Stimulated activated CD8-positive, alpha-beta memory T cell treated with anti-CD3 and anti-CD28 coated beads, Interleukin-12 subunit alpha, Interleukin-12 subunit beta, amount 100 ng/mL, for 24 hours (primary cell): Measurements from ENCODE around the gene ASS1.

ENCODE experiments used
- DNase-seq: peaks from one replicate; pipeline ENCODE4 v3.0.0-alpha.2; 2020; ENCODE audit errors: extremely low read depth

Gene ASS1

DNA sequence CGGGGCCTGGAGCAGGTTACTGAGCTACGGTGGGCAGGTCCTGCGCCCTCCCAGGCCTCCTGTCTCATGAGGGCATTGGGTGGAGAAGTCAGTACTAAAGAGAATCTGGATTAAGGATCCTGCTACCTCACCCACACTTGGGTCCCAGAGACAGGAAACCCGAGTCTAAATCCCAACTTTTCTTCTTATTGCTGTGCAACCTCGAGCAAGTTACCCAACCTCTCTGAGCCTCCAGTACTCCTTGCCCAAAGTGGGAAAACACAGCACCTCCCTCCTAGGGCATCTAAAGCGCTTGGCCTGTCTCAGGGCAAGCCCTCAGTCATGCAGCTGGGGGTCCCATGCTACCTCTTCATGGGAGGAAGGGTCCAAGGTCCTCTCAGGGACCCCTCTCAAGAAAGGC lies 28.2 kb downstream of the ASS1 start:
- DNase-seq: no peak

DNA sequence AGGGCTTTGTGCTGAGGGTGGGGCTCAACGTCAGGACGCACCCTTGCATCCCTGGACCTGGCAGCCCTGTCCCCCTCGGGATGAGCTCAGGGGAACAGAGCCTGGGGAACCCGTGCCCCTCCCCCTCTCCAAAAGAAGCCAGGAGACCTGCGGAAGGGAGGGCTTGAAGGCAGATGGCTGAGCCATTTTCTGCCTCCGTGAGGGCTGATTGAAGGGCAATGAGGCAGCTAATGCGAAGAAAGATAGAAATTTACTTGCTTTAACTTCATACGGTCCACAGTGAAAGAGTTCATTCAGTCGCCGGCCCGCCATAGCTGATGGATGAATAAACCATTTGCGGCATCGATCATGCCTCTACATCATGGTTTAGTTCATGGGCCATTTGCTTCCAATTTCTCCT lies 28.8 kb downstream of the ASS1 start:
- DNase-seq: no peak

DNA sequence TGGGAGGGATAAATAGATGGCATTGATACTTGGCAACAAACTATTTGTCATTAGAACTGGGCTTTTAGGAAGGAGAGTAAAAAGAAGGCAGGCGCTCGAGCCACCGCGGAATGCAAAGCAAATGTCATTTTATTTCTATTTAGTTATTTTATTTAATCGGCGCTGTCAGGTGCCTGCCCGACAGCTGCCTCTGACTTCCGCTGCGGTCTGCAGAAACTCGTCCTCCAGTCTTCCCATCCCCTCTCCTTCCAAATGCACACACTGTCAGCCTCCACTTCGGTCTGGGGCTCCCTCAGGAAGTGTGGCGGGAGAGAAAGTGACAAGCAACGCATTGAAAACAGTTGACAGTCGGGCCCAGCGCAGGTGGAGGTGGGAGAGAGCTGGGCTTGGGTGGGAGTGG lies 29.3 kb downstream of the ASS1 start:
- no peak for DNase-seq

DNA sequence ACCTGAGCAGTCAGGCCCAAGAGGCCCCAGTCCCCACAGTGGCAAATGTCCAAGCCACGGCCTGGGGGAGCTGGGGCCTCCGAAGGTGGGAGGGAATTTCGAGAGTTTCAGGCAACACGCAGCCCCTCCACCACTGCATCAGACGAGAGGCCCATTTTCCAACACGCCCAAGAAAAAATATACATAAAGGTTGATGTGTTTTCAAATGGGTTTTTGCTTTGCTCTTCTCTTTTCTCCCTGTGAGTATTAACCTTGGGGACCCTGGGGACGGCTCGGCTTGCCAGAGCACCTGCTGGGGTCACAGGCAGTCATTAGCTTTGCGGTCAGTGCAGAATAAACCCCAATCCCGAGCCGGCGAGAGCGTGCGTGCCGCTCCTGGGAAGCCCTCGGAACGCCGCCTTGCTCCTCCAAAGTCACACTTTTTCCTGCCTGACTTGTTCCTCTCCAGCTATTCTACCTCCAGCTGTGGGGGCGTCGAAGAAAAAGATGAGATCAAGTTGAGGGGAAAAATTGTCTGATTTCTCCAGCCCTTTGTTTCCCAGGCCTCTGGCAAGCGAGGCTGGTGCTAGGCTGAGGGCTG lies 31.5 kb downstream of the ASS1 start:
- no peak for DNase-seq

DNA sequence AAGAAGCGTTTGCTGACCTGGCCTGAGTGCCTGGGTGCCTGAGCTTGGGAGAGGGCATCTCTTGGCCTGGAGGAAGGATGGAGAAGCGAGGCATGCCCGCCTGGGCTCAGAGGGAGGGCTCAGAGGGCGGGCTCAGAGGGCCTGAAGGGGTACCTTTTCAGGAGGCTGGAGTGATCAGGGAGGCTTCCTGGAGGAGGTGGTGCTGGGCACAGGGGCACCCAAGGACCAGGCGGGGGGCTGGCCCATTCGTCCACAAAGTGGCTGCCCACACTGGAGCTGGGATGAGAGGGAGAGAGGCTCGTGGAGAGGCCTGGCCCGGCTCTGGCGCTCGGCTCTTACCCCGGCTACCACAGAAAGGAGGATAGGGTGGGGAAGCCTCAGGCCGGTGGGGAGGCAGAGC lies 32.8 kb downstream of the ASS1 start:
- no peak for DNase-seq

DNA sequence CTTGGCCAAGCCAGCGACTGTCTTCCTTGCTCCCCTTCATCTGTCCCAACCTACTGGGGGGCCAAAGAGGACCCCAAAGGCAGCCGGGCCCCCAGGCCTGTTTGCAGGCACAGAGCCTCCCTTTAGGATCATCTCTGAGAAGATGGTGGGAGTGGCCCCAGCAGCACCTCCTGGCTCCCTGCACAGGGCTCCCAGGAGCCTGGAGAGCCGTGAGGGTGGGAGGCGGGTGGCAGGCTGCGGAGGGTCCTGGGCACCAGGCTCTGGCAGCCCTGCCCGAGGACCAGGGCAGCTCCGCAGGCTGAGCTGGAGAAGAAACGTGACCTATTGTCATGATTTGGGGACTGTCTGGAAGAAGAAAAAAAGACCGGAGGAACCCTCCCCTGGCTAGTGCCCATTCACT lies 33.4 kb downstream of the ASS1 start:
- DNase-seq: no peak

DNA sequence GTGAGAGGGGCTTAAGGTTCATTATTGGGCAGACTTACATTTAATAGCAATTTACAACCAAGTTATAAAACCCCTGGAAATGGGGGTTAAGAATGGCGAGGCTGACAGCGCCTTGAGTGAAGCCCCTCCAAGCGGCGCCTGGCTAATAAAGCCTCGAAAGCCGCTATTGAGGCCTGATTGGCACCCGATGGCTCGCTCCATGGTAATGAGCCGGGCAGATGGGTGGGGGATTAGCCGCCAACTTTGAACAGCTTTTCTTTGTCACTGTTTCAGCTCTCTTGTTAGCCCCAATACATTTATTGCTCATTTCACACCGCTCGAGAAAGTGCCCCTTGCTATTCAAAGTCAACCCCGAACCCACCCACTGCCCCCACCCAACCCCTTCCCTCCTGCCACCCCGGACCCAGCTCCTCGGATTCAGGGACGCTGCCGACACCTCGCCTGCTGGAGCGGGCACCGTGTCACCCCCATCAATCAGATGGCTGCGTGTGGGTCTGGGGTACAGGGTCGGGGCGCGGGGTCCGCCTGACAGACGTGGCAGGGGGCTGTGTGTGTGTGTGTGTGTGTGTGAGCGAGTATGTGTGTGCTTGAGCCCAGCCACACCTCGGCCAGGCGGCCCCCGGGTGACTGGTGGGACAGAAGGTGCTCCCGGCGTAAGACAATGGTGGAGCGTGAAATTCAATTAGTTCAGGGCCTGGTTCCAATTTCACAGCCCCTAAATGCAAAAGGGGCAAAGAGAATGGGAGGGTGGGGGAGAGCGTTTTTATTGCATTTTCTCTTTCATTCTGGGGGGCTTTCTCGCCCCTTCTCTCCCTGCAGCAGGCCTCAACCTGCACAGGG lies 34.2 kb downstream of the ASS1 start:
- no peak for DNase-seq

DNA sequence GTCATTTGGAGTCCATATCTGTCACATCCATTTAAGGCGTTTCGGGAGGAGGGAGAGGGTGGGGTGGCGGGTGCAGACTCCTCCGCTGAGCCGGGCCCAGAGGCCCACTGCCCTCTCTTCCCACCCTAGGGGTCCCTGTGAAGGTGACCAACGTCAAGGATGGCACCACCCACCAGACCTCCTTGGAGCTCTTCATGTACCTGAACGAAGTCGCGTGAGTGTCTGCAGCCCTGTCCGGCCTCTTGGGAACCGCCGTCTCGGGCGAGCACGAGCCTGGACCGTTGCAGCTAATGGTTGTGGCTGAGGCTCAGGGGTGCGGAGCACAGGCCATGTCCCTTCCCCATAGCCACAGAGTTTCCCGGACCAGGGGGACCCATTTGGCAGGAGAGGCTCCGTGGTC lies 34.8 kb downstream of the ASS1 start:
- DNase-seq: no peak

DNA sequence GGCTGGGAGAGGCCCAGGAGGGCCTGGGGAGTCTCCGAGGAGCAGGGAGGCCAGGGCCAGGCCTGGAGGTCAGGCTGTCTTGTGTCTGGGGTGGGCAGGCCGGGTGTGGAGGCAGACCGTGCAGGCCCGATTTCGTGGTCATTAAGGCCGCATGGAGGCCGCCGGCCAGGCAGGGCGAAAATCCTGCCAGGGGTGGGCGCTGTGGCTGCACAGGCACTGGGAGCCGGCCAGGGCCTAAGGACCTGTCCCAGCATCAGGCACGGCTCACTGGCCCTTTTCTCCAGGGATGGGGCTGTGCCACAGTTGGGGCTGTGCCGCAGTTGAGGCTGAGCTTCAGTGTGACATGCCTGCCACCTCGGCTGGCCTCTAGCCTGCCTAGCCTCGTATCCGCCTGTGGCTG lies 35.9 kb downstream of the ASS1 start:
- no peak for DNase-seq

DNA sequence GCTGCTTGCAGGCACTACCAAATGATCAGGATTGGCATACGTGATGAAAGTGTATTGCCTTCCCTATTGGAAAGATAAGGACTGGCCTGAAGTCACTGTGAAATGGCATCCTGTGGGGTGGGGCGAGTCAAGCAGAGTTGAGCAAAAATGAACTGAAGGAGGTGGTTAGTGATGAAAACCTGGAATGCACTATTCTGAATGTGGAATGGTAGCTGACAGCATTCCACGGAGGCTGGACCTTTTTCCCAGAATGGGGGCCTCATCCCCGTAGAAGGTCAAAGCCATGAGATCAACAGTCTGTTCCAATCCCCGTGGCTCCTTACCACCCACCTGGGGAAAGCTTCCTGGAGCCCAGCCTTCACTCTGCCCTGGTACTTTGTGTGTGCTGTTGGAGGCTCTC lies 37.7 kb downstream of the ASS1 start:
- DNase-seq: no peak

DNA sequence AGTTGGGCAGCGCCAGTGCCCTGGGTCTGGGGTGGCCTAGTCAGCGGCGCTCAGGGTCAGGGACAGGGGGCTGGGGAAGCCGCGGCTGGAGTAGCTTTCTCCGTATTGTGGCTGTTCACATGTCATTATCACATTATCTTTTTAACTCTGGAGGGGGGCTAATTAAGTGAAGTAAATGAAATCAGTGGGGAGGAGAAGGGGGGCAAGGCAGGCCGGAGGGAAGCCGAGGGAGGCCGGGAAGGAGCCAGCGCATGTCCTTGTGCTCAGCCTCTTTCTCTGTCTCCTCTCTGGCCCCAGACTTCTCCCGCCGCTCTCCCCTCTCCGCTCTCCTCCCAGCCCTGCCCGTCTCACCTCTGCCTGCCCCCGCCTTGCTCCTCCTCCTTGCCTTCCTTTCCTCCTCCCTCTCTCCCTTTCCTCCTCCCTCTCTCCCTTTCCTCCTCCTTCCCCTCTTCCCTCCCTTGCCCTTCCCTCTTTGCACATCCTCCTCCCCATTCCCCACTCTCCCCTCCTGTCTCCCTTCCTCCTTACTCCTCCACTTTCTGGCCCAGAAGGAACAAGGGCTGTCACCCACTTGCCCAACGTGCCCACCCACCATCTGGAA lies 38.7 kb downstream of the ASS1 start:
- no peak for DNase-seq

DNA sequence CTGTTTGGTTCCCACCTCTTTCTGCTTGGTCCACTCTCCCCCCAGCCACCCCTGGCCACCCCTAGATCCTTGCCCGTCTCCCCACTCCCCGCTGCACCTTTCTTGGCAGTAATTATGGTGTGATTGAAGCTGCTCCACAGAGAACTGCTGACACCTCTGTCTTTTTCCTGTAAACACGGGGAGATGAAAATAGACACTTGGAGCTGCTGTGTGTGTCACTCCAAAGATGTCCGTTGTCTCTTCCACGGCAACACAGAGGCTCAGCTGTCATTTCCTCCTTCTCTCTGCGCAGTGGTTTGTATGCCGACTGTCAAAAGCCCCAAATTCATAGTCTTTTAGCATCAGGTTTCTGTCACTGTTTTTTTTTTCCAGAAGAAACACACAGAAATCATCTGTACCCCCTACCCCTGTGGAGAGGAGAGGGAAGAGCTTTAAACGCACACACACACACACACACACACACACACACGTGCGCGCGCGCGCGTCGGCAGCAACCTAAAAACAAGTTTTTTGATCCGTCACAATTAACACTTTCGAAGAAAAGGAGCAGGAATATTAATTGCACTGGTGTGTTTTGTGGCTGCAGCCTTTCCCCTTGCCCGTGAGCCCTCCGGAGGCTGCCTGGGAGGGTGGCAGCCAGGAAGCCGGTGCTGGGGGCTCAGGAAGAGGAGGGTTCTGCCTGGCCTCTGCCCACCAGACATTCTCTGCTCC lies 39.8 kb downstream of the ASS1 start:
- no peak for DNase-seq

DNA sequence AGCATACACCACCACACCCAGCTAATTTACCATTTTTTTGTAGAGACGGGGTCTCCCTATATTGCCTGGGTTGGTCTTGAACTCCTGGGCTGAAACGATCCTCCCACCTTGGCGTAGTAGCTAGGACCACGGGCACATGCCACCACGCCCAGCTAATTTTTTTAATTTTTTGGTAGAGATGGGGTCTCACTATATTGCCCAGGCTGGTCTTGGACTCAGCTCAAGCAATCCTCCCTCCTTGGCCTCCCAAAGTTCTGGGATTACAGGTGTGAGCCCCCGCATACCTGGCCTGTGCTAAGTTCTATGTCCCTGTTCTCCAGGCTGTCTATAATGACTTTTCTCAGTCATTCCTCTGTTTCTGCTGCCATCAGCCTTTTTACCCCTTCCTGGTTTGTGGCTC lies 41.3 kb downstream of the ASS1 start:
- no peak for DNase-seq

DNA sequence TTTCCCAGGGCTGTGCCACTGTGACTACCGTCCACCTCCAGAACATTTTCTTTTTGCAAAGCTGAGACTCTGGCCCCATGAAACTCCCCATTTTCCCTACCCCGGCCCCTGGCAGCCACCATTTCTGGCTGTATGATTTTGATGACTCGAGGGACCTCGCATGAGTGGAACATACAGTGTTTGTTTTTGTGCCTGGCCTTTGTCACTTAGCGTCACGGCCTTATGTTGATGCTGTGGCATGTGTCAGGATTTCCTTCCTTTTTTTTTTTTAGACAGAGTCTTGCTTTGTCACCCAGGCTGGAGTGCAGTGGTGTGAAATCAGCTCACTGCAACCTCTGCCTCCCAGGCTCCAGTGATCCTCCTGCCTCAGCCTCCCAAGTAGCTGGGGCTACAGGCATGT lies 42.7 kb downstream of the ASS1 start:
- DNase-seq: no peak

DNA sequence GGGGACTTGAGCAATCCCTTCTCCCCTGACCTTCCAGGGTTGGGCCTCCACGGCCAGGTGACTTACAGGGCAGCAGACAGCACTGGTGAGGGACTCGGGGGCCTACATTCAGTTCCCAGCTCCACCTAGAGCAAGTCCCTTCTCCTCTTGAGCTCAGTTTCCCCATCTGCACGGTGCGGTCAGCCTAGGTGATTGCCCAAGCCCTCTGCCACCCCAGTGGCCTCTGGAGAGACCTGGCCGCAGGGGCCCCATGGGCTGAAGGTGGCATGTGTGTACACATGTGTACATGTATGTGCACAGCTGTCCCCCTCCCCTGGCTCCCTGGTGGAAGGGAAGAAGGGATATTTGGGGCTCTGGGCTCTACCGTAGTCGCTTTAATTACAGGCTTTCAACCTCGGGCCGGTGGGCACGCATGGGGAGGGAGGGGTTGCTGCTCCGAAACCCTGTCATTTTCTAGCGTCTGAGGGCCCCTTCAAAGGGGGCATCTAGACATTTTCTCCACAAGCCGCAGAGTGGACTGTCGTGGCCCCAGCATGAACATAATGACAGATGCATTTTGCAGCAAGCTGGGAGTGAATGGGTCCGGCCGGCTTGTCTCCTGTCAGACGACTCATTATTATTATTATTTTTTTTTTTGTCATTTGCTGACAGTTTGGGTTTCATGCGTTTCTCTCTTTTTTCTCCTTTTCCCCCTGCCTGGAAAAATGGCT lies 44.0 kb downstream of the ASS1 start:
- DNase-seq: no peak

DNA sequence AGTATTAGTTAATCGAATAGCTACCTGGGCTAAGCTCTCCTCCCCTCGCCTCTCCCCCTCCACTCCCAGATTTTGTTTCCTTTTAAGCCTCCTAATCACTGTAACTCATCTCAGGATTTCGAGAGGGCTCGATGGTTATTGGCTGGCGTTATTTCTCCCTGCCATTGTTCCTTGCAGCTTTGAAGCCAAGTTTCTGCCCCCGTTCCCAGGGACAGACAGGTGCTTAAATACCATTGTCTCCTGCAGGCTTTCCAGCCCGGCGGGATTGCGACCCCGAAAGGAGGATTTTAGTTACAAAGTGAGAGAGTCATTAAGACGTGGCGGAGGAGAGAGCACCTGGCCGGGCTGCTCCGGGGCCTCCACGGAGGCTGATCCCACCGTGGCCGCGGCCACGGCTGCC lies 46.2 kb downstream of the ASS1 start:
- DNase-seq: no peak

DNA sequence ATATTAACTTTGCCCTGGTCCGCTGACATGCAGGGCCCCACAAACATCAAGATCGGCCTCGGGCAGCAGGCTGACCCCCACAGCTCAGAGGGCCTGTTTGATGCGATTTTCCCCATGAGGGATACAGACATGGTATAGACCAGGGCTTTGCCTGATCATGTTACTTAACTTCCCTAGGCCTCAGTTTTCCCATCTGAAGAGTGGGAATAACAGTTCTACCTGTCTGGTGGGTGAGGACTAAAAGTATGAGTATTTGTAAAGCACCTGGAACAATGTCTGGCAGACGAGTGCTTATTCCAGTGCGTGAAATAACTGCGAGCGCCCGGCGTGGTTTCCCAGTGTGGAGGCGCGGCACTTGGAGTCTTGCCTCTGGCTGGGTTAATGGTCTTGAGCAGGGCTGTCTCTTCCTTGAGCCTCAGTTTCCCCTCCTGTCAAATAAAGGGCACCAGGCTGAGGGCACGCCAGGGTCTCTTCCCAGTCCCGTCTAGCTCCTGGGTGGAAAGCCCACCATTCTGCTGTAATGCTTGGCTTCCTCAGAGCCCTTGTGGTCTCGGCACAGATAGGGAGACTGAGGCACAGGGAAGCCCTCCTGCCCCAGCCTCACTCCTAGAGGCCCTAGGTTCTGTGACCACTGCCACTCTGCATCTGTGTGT lies 47.2 kb downstream of the ASS1 start:
- no peak for DNase-seq

DNA sequence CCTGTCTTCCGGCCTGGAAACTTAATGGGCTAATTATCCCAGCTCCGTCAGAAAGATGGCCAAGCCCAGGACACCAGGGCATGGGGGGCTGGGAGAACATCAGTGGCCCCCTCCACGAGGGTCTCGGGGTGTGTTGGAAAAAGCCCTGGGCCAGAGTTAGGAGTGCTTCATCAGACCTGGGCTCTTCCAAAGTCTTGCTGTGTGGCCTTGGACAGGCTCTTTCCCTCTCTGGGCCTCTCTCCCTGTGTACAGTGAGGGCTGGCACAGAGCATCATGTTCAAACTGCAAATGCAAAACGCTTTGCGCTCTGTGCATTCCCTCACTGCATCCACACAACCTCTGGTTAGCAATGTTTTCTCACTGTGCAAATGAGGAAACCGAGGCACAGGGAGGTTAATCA lies 48.3 kb downstream of the ASS1 start:
- DNase-seq: no peak

DNA sequence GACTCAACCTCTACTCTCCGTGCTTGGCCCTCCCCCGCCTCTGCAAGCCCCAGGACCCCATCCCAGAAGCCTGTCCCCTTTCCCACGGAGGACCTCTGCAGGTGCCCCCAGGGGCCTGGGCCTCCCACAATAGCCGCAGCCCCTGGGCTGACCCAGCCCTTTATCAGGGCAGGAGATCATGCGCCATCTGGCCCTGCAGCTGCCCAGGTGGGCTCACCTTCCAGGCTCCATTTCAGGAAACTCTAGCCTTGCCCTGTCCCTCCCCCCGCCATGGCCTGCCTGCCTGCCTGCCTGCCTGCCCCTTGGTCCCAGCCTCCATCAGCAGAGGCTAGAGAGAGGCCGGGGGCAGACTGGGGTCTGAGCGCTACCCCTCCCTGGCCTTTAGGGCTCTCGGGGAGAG lies 48.7 kb downstream of the ASS1 start:
- no peak for DNase-seq

DNA sequence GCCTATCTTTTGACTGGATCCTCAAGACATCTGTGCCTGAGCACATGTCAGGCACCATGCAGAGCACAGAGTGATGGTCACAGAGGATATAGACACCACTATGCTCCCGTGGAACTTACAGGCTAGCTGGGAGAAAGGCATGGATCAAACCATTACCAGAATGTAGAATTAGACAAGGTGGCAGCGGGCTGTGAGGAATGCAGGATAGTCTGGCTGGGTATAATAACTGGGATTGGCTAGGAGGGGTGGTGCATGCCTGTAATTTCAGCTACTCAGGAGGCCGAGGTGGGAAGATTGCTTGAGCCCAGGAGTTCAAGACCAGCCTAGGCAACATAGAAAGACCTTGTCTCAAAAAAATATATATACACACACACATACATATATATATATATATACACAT lies 50.3 kb downstream of the ASS1 start:
- DNase-seq: no peak

DNA sequence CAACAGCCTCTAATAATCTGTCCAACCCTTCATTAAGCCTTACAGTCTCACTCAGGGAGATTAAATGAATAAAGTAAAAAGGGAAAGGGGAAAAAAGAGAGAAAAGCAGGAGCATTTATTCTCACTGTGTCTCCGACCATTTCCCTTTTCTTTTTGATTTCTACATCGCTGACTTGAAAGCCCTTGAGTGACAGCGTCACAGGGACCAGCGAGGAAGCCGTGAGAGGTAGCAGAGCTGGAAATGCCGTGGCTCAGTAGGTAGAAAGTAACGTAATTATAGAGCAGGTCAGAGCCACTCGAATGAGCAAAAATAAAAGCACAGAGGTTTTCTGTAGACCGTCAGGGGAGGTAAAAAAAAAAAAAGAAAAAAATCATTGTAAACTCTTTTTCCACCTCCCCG lies 52.4 kb downstream of the ASS1 start:
- no peak for DNase-seq
